Activated CD4-positive, CD25-positive, alpha-beta regulatory T cell treated with anti-CD3 and anti-CD28 coated beads, Interleukin-2, amount 50 U/mL, for 24 hours (primary cell): ENCODE data around the gene CHMP2A.
"Not testable (repeated sequence)": the region's sequence is repeated elsewhere in the genome, so short reads cannot be mapped to it uniquely, and the experiment has no call there.

Experiments
- ATAC-seq, 2 donors: fragments of 150-1000 bp; cut with Tn5 transposase; one replicate each; pipeline ENCODE4 v1.10.0; 2021; ENCODE audit warnings: mild to moderate bottlenecking in 1 of 2, moderate library complexity in 1 of 2

CHMP2A gene

DNA sequence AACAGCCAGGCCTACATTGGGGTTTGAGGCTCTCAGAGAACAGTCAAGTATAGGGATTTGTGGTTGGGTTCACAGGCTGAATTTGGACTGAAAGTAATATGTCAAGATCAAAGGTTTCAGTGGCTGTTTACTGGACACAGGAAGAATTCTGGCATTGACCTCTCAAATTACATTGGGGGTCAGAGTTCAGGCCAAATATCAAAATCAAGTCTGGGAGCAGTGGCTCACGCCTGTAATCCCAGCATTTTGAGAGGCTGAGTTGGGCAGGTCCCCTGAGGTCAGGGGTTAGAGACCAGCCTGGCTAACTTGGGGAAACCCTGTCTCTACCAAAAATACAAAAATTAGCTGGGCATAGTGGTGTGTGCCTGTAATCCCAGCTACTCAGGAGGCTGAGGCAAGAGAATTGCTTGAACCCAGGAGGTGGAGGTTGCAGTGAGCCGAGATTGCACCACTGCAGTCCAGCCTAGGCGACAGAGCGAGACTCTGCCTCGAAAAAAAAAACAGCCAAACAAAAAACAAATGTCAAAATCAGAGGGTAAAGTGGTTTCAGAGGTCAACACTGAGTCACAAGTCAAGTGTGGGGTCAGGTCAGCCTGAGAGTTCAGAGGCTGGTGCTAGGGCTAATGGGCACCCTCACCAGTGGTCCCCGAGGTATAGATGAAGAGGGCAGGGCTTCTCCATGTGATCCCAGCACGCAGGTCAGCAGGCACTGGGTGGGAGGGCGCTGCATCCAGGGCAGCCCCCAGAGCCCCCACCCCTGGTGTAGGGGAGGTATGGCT, 44.6 kb downstream of the CHMP2A start:
- ATAC-seq = no peak

DNA sequence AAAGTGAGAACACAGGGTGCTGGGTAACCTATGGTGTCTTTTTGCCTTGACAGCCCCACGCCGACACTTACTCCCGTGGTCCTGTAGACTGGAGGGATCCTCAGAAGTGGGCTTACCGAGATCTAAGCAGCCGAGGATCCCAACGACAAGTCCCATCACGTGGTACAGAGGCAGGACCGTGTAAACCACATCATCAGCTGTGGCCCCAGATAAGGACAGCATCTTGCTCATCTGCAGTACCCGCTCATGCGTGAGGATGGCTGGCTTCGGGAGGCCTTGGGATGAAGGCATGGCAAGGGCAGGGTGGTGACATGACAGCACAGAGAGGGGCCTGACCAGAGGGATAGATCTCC, 45.2 kb downstream of the CHMP2A start:
- no peak for ATAC-seq

DNA sequence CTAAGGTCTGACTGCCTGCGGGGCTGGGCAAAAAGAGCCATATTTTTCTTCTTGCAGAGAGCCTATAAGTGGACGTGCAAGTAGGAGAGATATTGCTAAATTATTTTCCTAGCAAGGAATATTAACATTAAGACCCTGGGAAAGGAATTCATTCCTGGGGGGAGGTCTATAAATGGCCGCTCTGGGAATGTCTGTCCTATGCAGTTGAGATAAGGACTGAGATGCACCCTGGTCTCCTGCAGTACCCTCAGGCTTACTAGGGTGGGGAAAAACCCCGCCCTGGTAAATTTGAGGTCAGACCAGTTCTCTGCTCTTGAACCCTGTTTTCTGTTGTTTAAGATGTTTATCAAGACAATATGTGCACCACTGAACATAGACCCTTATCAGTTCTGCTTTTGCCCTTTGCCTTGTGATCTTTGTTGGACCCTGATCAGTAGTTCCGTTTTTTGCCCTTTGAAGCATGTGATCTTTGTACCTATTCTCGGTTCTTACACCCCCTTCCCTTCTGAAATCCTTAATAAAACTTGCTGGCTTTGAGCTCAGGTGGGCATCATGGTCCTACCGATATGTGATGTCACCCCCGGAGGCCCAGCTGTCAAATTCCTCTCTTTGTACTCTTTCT, 47.2 kb downstream of the CHMP2A start:
- ATAC-seq = not testable (repeated sequence)
